ENCODE data around the gene ATF3.
A peak's percentile ranks its signal among the peaks of the same experiment; 100 is the strongest.

The ATF3 gene

GRCh38 chr1:212612041-212612961 lies 3.7 kb downstream of the ATF3 start:
- peaks cover 52% of the 10 kb centered on the region for H3K79me2 ChIP-seq (ENCODE audit: insufficient read depth, low read length)

GRCh38 chr1:212613440-212614335 lies 5.1 kb downstream of the ATF3 start:
- Histone ChIP-seq H3K9me3 (ENCODE audit: insufficient read depth, low read depth, low read length) (no peaks in the 10 kb centered on the region), H3K9me2 (replicated peaks; ENCODE audit: low read depth, low read length) (no peaks in the 10 kb centered on the region), H2AFZ (ENCODE audit: low read length) (no peak overlapping the region), H3K4me3 (ENCODE audit: low read length, poor library complexity, severe bottlenecking) (no peak overlapping the region), H3F3A (ENCODE audit: low read depth) (no peaks in the 10 kb centered on the region), H3K9ac (ENCODE audit: low read depth, low read length, poor library complexity, severe bottlenecking) (peak overlapping the region; percentile 12), H3K4me1 (ENCODE audit: insufficient read depth, low read length, poor library complexity, severe bottlenecking) (peaks cover 50% of the 10 kb centered on the region), H3K4me2 (ENCODE audit: low read depth, low read length, poor library complexity, severe bottlenecking) (peak overlapping the region; percentile 98), H3K79me2 (ENCODE audit: insufficient read depth, low read length) (peaks cover 52% of the 10 kb centered on the region), H4K20me1 (ENCODE audit: insufficient read depth, low read length, poor library complexity, severe bottlenecking) (peaks cover 22% of the 10 kb centered on the region), H3K36me3 (ENCODE audit: insufficient read depth, low read length) (peaks cover 25% of the 10 kb centered on the region; the same call in 1 of the 2 replicates), H3K27me3 (ENCODE audit: insufficient read depth, low read length, poor library complexity, severe bottlenecking) (no peaks in the 10 kb centered on the region)
- no peak for TF ChIP-seq CTCF (conservative IDR thresholded peaks at IDR 0.05; ENCODE audit: low read length)
- no peak for TF ChIP-seq EZH2phosphoT487 (IDR thresholded peaks at IDR 0.05; ENCODE audit: borderline replicate concordance)

More at GRCh38 chr1:212612041-212612961, 3.7 kb downstream of the ATF3 start:
- H3K4me3 ChIP-seq (ENCODE audit: low read length, poor library complexity, severe bottlenecking) = peak overlapping the region; percentile 7
- H3F3A ChIP-seq (ENCODE audit: low read depth) = no peaks in the 10 kb centered on the region
- peaks cover 54% of the 10 kb centered on the region for H3K4me1 ChIP-seq (ENCODE audit: insufficient read depth, low read length, poor library complexity, severe bottlenecking)
- no peak for TF ChIP-seq CTCF (conservative IDR thresholded peaks at IDR 0.05; ENCODE audit: low read length)
- TF ChIP-seq EZH2phosphoT487 (IDR thresholded peaks at IDR 0.05; ENCODE audit: borderline replicate concordance) = no peak
- H2AFZ ChIP-seq (ENCODE audit: low read length) = no peak overlapping the region
- peak overlapping the region; percentile 13 for H3K9ac ChIP-seq (ENCODE audit: low read depth, low read length, poor library complexity, severe bottlenecking)
- H4K20me1 ChIP-seq (ENCODE audit: insufficient read depth, low read length, poor library complexity, severe bottlenecking) = peaks cover 22% of the 10 kb centered on the region
- H3K4me2 ChIP-seq (ENCODE audit: low read depth, low read length, poor library complexity, severe bottlenecking) = peak overlapping the region; percentile 98
- H3K27me3 ChIP-seq (ENCODE audit: insufficient read depth, low read length, poor library complexity, severe bottlenecking) = no peaks in the 10 kb centered on the region
- peaks cover 17% of the 10 kb centered on the region; the same call in 1 of the 2 replicates for H3K36me3 ChIP-seq (ENCODE audit: insufficient read depth, low read length)
- no peaks in the 10 kb centered on the region for H3K9me3 ChIP-seq (ENCODE audit: insufficient read depth, low read depth, low read length)
- no peaks in the 10 kb centered on the region for H3K9me2 ChIP-seq (replicated peaks; ENCODE audit: low read depth, low read length)

- Histone ChIP-seq H3K79me2 (ENCODE audit: insufficient read depth, low read length) (peaks cover 49% of the 10 kb centered on the region), H3K9me3 (ENCODE audit: insufficient read depth, low read depth, low read length) (no peaks in the 10 kb centered on the region), H4K20me1 (ENCODE audit: insufficient read depth, low read length, poor library complexity, severe bottlenecking) (peaks cover 21% of the 10 kb centered on the region), H3K9ac (ENCODE audit: low read depth, low read length, poor library complexity, severe bottlenecking) (peak overlapping the region; percentile 12), H3K4me1 (ENCODE audit: insufficient read depth, low read length, poor library complexity, severe bottlenecking) (peaks cover 47% of the 10 kb centered on the region), H3K4me3 (ENCODE audit: low read length, poor library complexity, severe bottlenecking) (no peak overlapping the region), H2AFZ (ENCODE audit: low read length) (no peak overlapping the region), H3F3A (ENCODE audit: low read depth) (no peaks in the 10 kb centered on the region), H3K9me2 (replicated peaks; ENCODE audit: low read depth, low read length) (no peaks in the 10 kb centered on the region), H3K27me3 (ENCODE audit: insufficient read depth, low read length, poor library complexity, severe bottlenecking) (no peaks in the 10 kb centered on the region), H3K36me3 (ENCODE audit: insufficient read depth, low read length) (peaks cover 35% of the 10 kb centered on the region; the same call in 1 of the 2 replicates), H3K4me2 (ENCODE audit: low read depth, low read length, poor library complexity, severe bottlenecking) (peak overlapping the region; percentile 98)
- no peak for TF ChIP-seq EZH2phosphoT487 (IDR thresholded peaks at IDR 0.05; ENCODE audit: borderline replicate concordance)
- TF ChIP-seq CTCF (conservative IDR thresholded peaks at IDR 0.05; ENCODE audit: low read length) = no peak
These were observed 6.1 kb downstream of the ATF3 start for GRCh38 chr1:212614453-212615200.

Data from Loucy (cell line).